GM18498 (cell line): ENCODE results near the gene SDK1.

Experiments used
- ATAC-seq: cut with Tn5 transposase; IDR thresholded peaks from one replicate; pipeline ENCODE4 v1.9.1; 2021; ENCODE audit warnings: mild to moderate bottlenecking, moderate library complexity; ENCODE audit not compliant: unreplicated experiment

Gene SDK1

GRCh38 chr7:3455806-3456595, 154.9 kb downstream of the SDK1 start:
- no peak for ATAC-seq

GRCh38 chr7:3459111-3459510, 158.1 kb downstream of the SDK1 start:
- no peak for ATAC-seq

- no peak for ATAC-seq
Observed at GRCh38 chr7:3461923-3462322, 160.9 kb downstream of the SDK1 start.

GRCh38 chr7:3463696-3464095, 162.6 kb downstream of the SDK1 start:
- no peak for ATAC-seq

GRCh38 chr7:3464900-3465622, 164.0 kb downstream of the SDK1 start:
- ATAC-seq: no peak

- no peak for ATAC-seq
Observed at GRCh38 chr7:3466261-3466660, 165.2 kb downstream of the SDK1 start.

- no peak for ATAC-seq
Observed at GRCh38 chr7:3469641-3470040, 168.6 kb downstream of the SDK1 start.

GRCh38 chr7:3480197-3480596, 179.1 kb downstream of the SDK1 start:
- ATAC-seq: no peak

- ATAC-seq: no peak
Observed at GRCh38 chr7:3481435-3481834, 180.4 kb downstream of the SDK1 start.

GRCh38 chr7:3482147-3482921, 181.3 kb downstream of the SDK1 start:
- ATAC-seq: no peak

GRCh38 chr7:3486841-3487240, 185.8 kb downstream of the SDK1 start:
- no peak for ATAC-seq

GRCh38 chr7:3488829-3489228, 187.8 kb downstream of the SDK1 start:
- no peak for ATAC-seq

GRCh38 chr7:3493499-3493898, 192.4 kb downstream of the SDK1 start:
- no peak for ATAC-seq

GRCh38 chr7:3494947-3495346, 193.9 kb downstream of the SDK1 start:
- no peak for ATAC-seq

GRCh38 chr7:3495530-3495929, 194.5 kb downstream of the SDK1 start:
- ATAC-seq: no peak

GRCh38 chr7:3495954-3496353, 194.9 kb downstream of the SDK1 start:
- ATAC-seq: no peak

GRCh38 chr7:3497796-3498195, 196.7 kb downstream of the SDK1 start:
- ATAC-seq: no peak

- no peak for ATAC-seq
Observed at GRCh38 chr7:3501671-3502070, 200.6 kb downstream of the SDK1 start.

- no peak for ATAC-seq
Observed at GRCh38 chr7:3504384-3504783, 203.3 kb downstream of the SDK1 start.

- ATAC-seq: peak; percentile 48
Observed at GRCh38 chr7:3510101-3511020, 209.3 kb downstream of the SDK1 start.

GRCh38 chr7:3517344-3517743, 216.3 kb downstream of the SDK1 start:
- no peak for ATAC-seq
